HEK293T (cell line): ENCODE results near the gene PYCR2.

Source experiments
- ARNT ChIP-seq: fragments of 450-650 bp; IDR thresholded peaks from 2 replicates; pipeline ENCODE4 v1.6.1; 2017; ENCODE audit warnings: mild to moderate bottlenecking
- BHLHE40 ChIP-seq: fragments of 450-650 bp; IDR thresholded peaks from 2 replicates; pipeline ENCODE4 v1.6.1; 2016; ENCODE audit warnings: mild to moderate bottlenecking, moderate library complexity, borderline replicate concordance
- CTBP1 ChIP-seq: fragments of 450-650 bp; IDR thresholded peaks from 2 replicates; pipeline ENCODE4 v1.6.1; 2016; ENCODE audit warnings: borderline replicate concordance
- ELF4 ChIP-seq: fragments of 450-650 bp; IDR thresholded peaks from 2 replicates; pipeline ENCODE4 v1.6.1; 2017; ENCODE audit warnings: antibody characterized with exemption
- FOXA1 ChIP-seq: fragments of 450-650 bp; IDR thresholded peaks from 2 replicates; pipeline ENCODE4 v1.6.1; 2016; ENCODE audit warnings: mild to moderate bottlenecking
- L3MBTL2 ChIP-seq: fragments of 450-650 bp; conservative IDR thresholded peaks from 2 replicates; pipeline ENCODE4 v1.6.1; 2016; ENCODE audit warnings: mild to moderate bottlenecking
- LEF1 ChIP-seq: fragments of 450-650 bp; IDR thresholded peaks from 2 replicates; pipeline ENCODE4 v1.6.1; 2017; ENCODE audit warnings: mild to moderate bottlenecking, borderline replicate concordance
- SUZ12 ChIP-seq: fragments of 450-650 bp; IDR thresholded peaks from 2 replicates; pipeline ENCODE4 v1.6.1; 2016; ENCODE audit warnings: mild to moderate bottlenecking
- TARDBP ChIP-seq: fragments of 450-650 bp; IDR thresholded peaks from 2 replicates; pipeline ENCODE4 v1.6.1; 2016
- ZNF384 ChIP-seq: fragments of 450-650 bp; IDR thresholded peaks from 2 replicates; pipeline ENCODE4 v1.6.1; 2016

DNA sequence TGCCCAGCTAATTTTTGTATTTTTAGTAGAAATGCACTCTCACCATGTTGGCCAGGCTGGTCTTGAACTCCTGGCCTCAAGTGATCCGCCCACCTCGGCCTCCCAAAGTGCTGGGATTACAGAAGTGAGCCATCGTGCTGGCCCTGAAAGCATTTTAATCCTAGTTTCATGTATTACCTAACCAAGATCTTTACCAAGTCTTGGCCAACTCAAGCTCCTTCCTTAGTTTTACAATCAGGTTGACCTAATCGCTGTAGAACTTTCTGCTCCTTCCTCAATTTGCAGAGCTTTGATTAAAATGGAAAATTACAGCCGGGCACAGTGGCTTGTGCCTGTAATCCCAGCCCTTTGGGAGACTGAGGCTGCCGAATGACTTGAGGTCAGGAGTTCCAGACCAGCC lies 38.7 kb downstream of the PYCR2 start:
- TF ChIP-seq FOXA1 (no peak), ELF4 (no peak), ZNF384 (no peak), LEF1 (no peak), SUZ12 (no peak), TARDBP (no peak), CTBP1 (no peak), BHLHE40 (no peak), L3MBTL2 (no peak), ARNT (no peak)
